ENCODE results near the gene TCF12.

The TCF12 gene

DNA sequence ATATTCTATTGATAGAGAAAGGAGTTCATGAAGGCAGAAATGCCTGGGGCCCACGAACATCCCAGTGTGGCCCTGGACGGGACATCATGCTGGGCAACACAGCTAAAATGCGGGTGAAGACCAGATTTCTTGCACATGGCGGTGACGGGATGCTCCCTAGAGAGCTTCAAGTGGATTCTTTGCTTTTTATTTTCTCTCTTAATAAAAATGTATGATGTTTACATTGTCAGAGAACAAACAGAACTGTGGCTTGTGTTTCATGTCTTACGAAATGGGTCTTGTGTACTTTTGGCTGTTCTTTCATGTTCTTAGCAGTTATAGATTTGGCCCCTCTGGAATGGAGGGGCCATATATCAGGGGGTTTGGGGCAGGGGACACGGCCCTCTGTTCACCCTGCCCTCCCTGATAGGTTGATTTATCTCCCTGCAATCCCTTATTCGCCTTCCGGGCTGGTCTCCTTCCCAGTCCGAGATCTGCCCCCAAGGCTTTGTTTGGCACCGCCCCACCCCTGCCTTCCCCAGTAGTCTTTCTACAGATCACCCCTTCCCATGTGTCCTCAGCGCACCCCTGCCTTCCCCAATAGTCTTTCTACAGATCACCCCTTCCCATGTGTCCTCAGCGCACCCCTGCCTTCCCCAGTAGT, 389.2 kb downstream of the TCF12 start:
- DNase-seq = no peak

DNA sequence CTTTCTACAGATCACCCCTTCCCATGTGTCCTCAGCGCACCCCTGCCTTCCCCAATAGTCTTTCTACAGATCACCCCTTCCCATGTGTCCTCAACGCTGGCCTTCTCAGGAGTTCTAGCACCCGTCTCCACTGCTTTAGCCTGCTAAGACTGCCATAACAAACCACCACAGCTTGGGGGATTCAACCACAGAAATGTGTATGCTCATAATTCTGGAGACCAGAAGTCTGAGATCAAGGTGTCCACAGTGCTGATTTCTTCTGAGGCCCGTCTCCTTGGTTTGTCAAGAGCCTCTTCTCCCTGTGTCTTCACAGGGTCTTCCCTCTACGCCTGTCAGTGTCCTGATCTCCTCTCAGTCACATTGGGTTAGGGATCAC, 389.7 kb downstream of the TCF12 start:
- DNase-seq = no peak

- DNase-seq = no peak
Observed at GRCh38 chr15:57309856-57310760, 391.7 kb downstream of the TCF12 start.

GRCh38 chr15:57310876-57311275, 392.4 kb downstream of the TCF12 start:
- no peak for DNase-seq

DNA sequence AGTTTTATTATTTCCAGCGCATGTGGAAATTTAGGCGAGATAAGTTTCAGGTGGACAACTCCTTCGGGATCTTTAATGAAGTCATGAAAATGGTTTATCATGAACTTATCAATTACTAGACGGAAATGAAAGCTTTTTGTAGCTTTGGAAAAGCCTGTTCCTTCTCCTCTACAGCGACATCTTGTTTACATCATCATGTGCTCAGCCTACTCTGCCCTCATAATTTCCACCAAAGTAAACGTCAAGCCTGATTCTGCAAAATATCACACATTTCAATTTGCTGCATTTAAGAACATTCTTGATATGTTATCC, 393.5 kb downstream of the TCF12 start:
- no peak for DNase-seq

DNA sequence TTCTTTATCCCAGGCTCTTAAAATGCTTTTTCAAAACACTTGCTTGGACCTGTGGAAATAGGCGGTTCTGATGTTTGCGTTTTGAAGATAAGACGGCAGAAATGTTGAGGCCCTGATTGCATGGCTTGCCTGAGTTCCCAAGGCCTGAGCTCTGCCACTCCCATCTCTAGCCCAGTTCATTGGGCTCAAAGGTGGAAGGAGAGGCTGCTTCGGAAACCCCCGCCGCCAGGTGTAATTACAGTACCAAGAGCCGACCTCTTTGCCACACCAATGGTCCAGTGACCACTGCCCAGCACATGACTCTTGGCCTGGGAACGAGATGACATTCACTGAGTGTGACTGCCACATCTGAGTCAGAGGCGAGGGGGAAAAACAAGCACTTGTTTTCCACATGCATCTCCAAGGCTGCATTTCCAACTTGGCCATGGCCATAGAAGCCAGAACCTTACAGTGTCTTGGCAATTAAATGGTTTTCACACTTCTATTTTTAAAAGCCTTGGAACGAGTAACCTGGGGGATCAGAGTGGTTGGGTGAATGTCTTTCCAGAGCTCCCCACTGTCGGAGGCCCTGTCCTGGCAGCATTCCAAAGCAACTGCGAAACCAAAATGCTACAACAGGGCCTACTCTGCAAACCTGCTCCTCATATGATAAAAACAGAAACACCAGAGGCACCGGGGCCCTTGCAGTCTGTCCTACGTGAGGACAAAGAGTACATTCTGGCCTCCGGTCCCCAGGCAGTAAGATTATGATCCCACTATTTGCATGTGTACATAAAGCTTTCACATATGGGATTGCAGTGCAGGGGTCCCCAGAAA, 394.1 kb downstream of the TCF12 start:
- no peak for DNase-seq

- no peak for DNase-seq
Observed at GRCh38 chr15:57313134-57313483, 394.7 kb downstream of the TCF12 start.

DNA sequence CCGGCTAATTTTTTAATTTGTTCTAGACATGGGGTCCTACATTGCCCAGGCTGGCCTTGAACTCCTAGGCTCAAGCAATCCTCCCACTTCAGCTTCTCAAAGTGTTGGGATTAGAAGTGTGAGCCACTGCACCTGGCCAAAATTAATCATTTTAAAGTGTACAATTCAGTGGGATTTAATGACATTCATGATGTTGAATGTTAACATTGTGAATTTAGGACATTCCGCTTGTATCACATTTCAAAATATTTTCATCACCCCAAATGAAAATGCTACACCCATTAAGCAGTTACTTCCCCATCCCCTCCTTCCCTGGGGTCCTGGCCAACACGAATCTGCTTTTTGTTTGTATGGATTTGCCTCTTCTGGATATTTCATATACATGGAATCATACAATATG, 395.8 kb downstream of the TCF12 start:
- DNase-seq = no peak

DNA sequence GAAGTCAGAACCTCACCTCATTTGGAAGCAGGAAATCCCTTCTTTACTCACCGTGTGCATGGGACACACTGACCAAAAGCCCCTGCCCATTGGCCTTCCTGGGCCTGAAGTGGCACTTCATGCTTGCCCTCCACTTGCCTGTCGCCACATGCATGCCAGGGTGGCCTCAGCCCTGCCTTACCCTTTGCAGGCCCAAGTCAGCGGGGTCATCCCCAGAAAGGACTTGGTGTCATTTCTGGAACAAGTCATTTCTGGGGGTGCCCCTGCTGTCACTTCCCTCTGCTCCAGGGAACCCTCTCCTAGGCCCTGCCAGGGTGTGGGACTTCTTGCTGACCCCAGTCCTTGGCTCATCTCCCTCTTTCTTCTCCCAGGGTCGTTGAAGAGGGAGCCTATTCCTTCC, 398.0 kb downstream of the TCF12 start:
- DNase-seq = no peak

- no peak for DNase-seq
Observed at GRCh38 chr15:57319226-57319918, 400.9 kb downstream of the TCF12 start.

- DNase-seq = no peak
Observed at GRCh38 chr15:57319919-57320560, 401.6 kb downstream of the TCF12 start.

DNA sequence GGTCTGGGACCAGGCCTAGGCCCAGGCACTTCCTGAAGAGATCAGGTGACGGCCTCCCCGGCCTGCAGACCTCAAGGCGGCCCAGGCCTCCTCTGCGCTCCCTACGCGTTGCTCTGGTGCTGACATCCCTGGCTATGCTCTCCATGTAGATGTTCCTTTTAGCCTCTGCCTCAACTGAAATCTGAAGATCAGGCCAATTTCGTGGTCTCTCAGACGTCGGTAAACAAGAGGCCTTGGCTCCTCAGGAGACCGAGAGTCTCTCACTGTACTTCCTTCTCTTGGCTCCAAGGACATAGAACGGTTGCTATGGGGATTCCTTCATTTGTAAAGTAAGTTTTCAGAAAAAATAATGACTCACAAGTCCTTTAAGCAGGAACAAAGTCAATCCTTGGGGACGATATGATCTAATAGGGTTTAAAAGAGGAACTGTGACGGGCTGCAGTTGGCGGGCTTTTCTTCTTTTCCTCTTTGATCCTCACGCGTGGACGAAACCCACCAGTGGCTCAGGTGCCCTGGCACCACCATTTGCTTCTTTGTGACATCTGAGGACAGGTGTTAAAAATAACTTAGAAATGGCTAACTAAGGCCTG, 402.3 kb downstream of the TCF12 start:
- no peak for DNase-seq

DNA sequence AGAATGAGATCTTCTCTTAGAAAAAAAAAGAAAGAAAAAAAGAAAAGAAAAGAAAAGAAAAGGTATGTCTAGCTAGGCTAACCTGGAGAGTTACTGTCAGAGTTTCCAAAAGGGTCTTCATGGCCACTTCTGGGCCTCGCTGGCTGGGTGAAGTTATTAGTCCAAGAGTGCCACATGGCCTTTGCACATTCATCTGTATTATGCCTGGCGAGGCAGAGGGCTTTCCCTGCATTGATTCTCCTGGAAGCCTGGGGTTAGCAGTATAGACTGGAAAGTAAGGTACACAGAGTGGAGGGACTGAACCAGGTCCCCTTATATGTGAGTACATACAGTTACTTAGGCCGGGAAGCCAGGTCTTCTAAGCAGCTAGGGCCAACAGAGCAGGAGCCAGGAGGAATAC, 403.0 kb downstream of the TCF12 start:
- DNase-seq = no peak

GRCh38 chr15:57321973-57322601, 403.6 kb downstream of the TCF12 start:
- DNase-seq = no peak

- no peak for DNase-seq
Observed at GRCh38 chr15:57322602-57323250, 404.3 kb downstream of the TCF12 start.

GRCh38 chr15:57323299-57323805, 404.9 kb downstream of the TCF12 start:
- DNase-seq = no peak

GRCh38 chr15:57323806-57324589, 405.6 kb downstream of the TCF12 start:
- no peak for DNase-seq

DNA sequence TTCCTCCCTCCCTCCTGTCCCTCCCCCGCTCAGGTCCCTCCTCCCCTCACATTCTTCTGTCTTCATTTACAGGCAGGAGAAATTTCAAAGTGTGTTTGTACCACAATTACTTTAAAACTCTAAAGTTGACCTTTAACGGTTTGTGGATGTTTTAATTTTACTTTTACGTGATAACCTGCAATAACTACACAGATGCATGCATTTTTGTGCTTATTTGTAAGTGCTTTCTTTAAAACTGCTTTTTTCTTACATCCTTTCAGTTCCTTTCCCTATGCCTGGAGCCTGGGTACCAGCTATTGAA, 406.1 kb downstream of the TCF12 start:
- no peak for DNase-seq

GRCh38 chr15:57324944-57325679, 406.7 kb downstream of the TCF12 start:
- DNase-seq = no peak

DNA sequence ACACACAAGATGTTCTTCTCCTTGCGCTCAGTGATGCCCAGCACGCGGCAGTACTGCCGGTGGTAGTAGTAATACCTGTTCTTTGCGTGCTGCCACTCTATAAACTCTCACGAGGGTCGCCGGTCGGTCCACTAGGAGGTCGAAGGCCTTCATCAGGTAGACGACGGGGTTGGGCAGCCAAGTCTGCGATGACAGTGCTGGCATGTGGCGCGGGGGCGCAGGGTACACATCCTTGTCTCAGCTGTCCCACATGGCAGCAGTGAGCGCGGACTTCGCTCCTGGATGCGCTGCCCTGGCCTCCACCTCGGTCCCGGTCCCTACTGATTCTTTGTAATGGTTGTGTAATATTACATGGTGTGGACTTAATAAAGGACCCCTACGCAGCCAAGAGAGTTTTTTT, 407.8 kb downstream of the TCF12 start:
- DNase-seq = no peak

Measured in CD4-positive, alpha-beta T cell treated with Interleukin-4 for 4 hours (primary cell).